Small intestine (tissue), 7 donors: ENCODE measurements around the gene GSE1. TPM values are rescaled to one million over a fixed set of nuclear protein-coding genes. Genes with fewer than 3 reads are reported as not detected.

ENCODE experiments used
- DNase-seq, 2 donors: peaks; one replicate each; pipeline versions ENCODE4 v3.0.0 to v3.0.0-alpha.2; 2013
- FAIRE-seq: peaks from 2 replicates; lab custom pipeline; 2012; peaks lifted over from hg19 to GRCh38; lab: Jason Lieb, UNC
- H3K27ac ChIP-seq, 3 donors: one replicate each; pipeline ENCODE4 v1.5.1; 2013; ENCODE audit warnings: low read length in 2 of 3, mild to moderate bottlenecking in 2 of 3, control low read depth in 1 of 3, inconsistent platforms in 1 of 3, low read depth in 1 of 3, moderate library complexity in 1 of 3
- H3K27me3 ChIP-seq, 3 donors: one replicate each; pipeline ENCODE4 v1.6.1; 2013; ENCODE audit warnings: low read length in 3 of 3, inconsistent platforms in 1 of 3; ENCODE audit not compliant: control insufficient read depth in 3 of 3, insufficient read depth in 3 of 3
- H3K36me3 ChIP-seq, 3 donors: one replicate each; pipeline ENCODE4 v1.6.1; 2013; ENCODE audit warnings: low read length in 3 of 3, inconsistent platforms in 1 of 3, low read depth in 1 of 3, mild to moderate bottlenecking in 1 of 3, moderate library complexity in 1 of 3; ENCODE audit not compliant: control insufficient read depth in 3 of 3, insufficient read depth in 2 of 3
- H3K4me1 ChIP-seq, 3 donors: one replicate each; pipeline ENCODE4 v1.6.1; 2013; ENCODE audit warnings: low read length in 2 of 3, inconsistent platforms in 1 of 3, low read depth in 1 of 3, mild to moderate bottlenecking in 1 of 3, moderate library complexity in 1 of 3; ENCODE audit not compliant: control insufficient read depth in 3 of 3, insufficient read depth in 2 of 3
- H3K4me3 ChIP-seq, 3 donors: one replicate each; pipeline ENCODE4 v1.5.1; 2013; ENCODE audit warnings: low read length in 3 of 3, control low read depth in 1 of 3, inconsistent platforms in 1 of 3, low read depth in 1 of 3, mild to moderate bottlenecking in 1 of 3, moderate library complexity in 1 of 3
- H3K9me3 ChIP-seq, 2 donors: one replicate each; pipeline ENCODE4 v1.6.1; 2013; ENCODE audit warnings: low read depth in 1 of 2, low read length in 1 of 2; ENCODE audit not compliant: control insufficient read depth in 2 of 2, insufficient read depth in 1 of 2
- WGBS, 3 donors: extraction: QIAGEN DNeasy Blood & Tissue Kit; methylation state at CpG; one replicate each; pipeline ENCODE4 v1.1.7; 2013; 5-methylcytosine and 5-hydroxymethylcytosine counted together
- polyA plus RNA-seq, 4 donors: library from polyadenylated mRNA; stranded (reverse) in 3 of 4; unstranded in 1 of 4; fragments of 200-250 nt in 3 of 4; fragments of 120-200 nt in 1 of 4; gene quantifications; one replicate each; pipeline versions ENCODE4 v1.2.1 to v1.2.3, GENCODE V29; 2013
- donor health status: healthy with polysubstance abuse.
- donor health status: control.
- donor health status: control.
- donor health status: Bipolar disorder and iron deficiency.
- donor health status: healthy.

The GSE1 gene
- polyA plus RNA-seq, 4 donors: 9.2 to 96.1 (median 17.7) TPM

DNA sequence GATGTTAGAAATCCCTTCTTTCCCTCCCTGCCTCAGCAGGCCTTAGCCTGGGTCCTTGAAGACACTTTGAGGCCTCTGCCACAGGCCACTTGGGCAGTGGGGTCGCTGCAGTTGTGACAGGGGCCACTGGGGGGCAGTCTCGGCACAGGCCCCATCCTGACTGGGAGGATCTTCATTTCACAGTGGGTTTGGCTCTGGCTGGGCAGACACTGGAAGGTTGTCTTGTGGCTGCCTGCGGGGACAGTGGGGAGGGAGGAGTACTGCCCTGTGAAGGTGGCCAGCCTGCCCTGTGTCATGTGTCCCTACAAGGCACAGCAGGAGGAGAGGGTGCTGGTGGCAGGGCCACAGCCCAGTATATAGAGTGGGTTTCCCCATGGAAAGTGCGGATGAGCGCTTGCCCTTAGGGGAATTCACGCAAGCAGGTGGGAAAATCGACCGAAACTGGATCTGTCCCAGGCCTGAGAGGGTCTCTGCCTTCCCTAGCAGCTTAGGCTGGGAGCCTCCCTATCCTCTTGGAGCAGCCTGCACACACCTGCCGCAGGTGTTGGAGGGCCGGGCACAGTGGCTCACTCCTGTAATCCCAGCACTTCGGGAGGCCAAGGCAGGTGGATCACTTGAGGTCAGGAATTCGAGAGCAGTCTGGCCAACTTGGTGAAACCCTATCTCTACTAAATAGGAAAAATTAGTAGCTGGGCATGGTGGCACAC is 46.8 kb downstream of the GSE1 start:
- H3K4me1 ChIP-seq: no peaks in the 10 kb centered on the region
- H3K27me3 ChIP-seq: no peaks in the 10 kb centered on the region
- no peak overlapping the region for H3K27ac ChIP-seq
- peaks cover 10 to 99% (median 45%) of the 10 kb centered on the region in 3 donors for H3K36me3 ChIP-seq
- DNase-seq: peak; percentile 44 to 71
- no peak overlapping the region for H3K4me3 ChIP-seq
- 48 to 71% (median 54%) methylated on average over 12 of the region's 12 CpGs for WGBS, 3 donors
- H3K9me3 ChIP-seq: no peaks in the 10 kb centered on the region
- no peak for FAIRE-seq

DNA sequence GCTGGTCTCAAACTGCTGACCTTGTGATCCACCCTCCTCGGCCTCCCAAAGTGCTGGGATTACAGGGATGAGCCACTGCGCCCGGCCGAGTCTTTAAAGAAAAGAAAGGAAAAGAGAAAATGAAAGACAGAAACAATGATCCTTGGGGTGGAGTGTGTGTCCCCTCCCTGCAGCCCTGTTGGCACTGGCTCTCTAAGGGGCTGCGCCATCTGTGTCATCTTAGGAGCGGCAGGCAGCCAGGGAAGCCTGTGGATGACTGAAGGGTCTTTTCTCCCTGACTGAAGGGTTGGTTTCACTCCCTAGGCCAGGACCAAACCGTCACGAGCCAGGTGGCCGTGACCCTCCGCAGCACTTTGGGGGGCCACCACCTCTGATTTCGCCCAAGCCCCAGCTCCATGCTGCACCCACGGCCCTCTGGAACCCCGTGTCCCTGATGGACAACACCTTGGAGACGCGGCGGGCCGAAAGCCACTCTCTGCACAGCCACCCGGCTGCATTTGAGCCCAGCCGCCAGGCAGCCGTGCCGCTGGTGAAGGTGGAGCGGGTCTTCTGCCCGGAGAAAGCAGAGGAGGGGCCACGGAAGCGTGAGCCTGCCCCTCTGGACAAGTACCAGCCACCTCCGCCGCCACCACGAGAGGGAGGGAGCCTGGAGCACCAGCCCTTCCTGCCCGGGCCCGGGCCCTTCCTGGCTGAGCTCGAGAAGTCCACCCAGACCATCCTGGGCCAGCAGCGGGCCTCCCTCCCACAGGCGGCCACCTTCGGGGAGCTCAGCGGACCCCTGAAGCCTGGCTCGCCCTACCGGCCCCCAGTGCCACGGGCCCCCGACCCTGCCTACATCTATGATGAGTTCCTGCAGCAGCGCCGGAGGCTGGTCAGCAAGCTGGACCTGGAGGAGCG is 48.0 kb downstream of the GSE1 start:
- peaks cover 20 to 99% (median 41%) of the 10 kb centered on the region in 3 donors for H3K36me3 ChIP-seq
- DNase-seq (no peak), FAIRE-seq (no peak)
- no peak overlapping the region for H3K4me3 ChIP-seq
- H3K27me3 ChIP-seq: no peaks in the 10 kb centered on the region
- no peak overlapping the region for H3K27ac ChIP-seq
- WGBS, 3 donors: 92 to 96% (median 93%) methylated on average over 37 to 42 of the region's 42 CpGs
- no peaks in the 10 kb centered on the region for H3K9me3 ChIP-seq
- no peaks in the 10 kb centered on the region for H3K4me1 ChIP-seq

DNA sequence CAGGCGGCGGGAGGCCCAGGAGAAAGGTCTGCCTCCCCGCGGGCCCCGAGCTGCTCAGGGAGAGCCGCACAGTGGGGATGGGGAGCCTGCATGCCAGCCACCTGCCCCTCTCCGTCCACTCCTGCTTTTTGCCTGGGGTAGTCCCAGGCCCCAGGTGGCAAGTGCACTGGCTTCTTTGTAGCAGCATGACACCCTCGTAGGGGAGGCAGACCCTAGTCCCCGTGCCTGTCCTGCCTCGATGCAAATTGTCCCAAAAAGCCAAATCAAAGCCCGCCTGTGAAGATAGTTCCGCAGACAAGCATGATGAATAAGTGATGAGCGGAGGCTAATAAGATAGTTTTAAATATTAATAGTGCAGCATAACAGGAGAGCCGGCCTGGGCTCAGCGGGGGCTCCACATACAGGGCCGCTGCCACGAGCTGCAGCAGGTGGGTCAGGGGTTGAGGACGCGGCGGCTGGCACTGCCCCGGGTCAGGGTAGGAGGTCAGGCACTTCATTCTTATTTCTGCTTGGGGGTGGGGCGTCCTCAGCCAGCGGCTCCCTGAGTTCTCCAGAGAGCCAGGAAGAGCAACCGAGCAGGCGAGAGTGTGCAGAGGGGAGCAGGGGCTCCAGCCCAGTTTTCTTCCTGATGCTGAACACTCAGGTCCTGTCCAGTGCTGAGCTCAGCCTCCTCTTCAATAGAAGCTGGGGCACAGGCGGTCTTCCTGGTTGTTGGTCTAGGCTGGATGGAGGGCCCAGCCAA is 48.8 kb downstream of the GSE1 start:
- no peak overlapping the region for H3K27ac ChIP-seq
- H3K27me3 ChIP-seq: no peaks in the 10 kb centered on the region
- WGBS, 3 donors: 93 to 95% (median 93%) methylated on average over 24 to 26 of the region's 26 CpGs
- no peaks in the 10 kb centered on the region for H3K4me1 ChIP-seq
- H3K36me3 ChIP-seq: peaks cover 28 to 98% (median 36%) of the 10 kb centered on the region in 3 donors
- DNase-seq: no peak
- H3K4me3 ChIP-seq: no peak overlapping the region
- FAIRE-seq: no peak
- H3K9me3 ChIP-seq: no peaks in the 10 kb centered on the region

DNA sequence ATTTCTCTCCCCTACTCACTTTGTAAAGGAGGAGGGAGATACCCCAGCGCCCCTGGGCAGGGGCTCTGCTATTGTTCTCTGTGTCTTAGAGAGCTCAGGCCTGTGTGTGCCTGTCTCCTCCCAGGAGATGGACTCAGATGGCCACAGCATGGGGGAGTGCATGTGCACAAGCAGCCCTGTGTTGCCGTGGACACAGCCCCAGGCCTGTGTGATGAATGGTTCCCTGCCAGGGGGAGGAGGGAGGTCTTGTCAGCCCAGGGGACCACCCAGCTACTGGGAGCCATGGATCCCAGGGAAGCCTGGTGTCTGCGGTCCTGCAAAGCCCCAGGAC is 49.3 kb downstream of the GSE1 start:
- Histone ChIP-seq H3K4me1 (no peaks in the 10 kb centered on the region), H3K4me3 (no peak overlapping the region), H3K36me3 (peaks cover 29 to 98% (median 36%) of the 10 kb centered on the region in 3 donors), H3K27ac (no peak overlapping the region), H3K27me3 (no peaks in the 10 kb centered on the region), H3K9me3 (no peaks in the 10 kb centered on the region)
- DNase-seq: no peak
- no peak for FAIRE-seq
- 77 to 95% (median 94%) methylated on average over 3 of the region's 3 CpGs for WGBS, 3 donors

DNA sequence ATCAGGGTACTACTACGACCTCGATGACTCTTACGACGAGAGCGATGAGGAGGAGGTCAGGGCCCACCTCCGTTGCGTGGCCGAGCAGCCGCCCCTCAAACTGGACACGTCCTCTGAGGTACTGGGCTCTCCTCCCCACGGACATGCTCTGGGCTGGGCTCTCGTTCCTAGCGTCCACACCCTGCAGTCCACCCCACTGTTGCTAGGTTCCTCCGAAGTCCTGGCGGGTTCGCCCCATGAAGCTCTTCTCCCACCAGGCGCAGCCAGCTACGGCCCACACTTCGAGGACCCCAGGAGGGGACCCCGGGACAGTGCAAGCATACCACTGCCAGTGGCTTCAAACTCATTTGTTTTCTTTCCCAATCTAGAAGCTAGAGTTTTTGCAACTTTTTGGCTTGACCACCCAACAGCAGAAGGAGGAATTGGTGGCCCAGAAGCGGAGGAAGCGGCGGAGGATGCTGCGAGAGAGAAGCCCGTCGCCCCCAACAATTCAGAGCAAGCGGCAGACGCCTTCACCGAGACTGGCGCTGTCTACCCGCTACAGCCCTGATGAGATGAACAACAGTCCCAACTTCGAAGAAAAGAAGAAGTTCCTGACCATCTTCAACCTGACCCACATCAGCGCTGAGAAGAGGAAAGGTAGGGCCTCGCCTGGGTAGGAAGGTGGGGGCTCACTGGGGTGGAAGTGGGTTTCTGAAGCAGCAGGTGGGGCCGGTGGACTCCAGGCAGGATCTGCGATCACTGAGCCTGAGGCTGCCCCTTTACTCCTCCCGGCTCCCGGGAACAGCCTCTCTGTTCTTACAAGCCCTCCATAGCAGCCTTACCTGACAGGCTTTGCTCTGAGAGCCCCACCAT is 50.1 kb downstream of the GSE1 start:
- DNase-seq: no peak
- WGBS, 3 donors: 93 to 95% (median 93%) methylated on average over 38 of the region's 38 CpGs
- Histone ChIP-seq H3K9me3 (no peaks in the 10 kb centered on the region), H3K4me3 (no peak overlapping the region), H3K27ac (no peak overlapping the region), H3K27me3 (no peaks in the 10 kb centered on the region), H3K36me3 (peaks cover 30 to 98% (median 34%) of the 10 kb centered on the region in 3 donors), H3K4me1 (no peaks in the 10 kb centered on the region)
- no peak for FAIRE-seq

DNA sequence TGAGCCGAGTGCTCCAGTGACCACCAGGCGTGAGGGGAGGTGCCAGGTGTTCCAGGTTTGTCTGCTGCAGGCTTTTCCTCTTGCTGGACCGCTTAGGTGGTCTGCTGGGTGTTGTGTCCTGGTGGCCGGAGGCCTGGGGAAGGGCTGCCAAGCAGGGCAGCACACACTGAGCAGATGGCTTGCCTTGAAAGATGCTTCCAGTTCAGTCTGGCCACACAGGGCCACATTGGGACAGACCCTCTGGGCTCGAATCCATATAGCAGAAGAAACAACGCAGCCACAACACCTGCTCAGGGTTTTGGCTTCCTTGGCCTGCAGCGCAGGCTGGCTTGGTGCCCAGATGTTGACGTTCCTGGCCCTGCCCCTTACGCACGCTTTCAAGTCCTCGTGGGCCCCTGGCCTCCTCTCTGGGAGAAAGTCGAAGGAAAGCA is 50.8 kb downstream of the GSE1 start:
- DNase-seq (peak in 1 of 2 donors; percentile 70), FAIRE-seq (no peak)
- H3K9me3 ChIP-seq: no peaks in the 10 kb centered on the region
- no peaks in the 10 kb centered on the region for H3K27me3 ChIP-seq
- no peaks in the 10 kb centered on the region for H3K4me1 ChIP-seq
- peaks cover 31 to 98% (median 39%) of the 10 kb centered on the region in 3 donors for H3K36me3 ChIP-seq
- no peak overlapping the region for H3K4me3 ChIP-seq
- WGBS, 3 donors: 25 to 58% (median 37%) methylated on average over 12 of the region's 12 CpGs
- no peak overlapping the region for H3K27ac ChIP-seq

DNA sequence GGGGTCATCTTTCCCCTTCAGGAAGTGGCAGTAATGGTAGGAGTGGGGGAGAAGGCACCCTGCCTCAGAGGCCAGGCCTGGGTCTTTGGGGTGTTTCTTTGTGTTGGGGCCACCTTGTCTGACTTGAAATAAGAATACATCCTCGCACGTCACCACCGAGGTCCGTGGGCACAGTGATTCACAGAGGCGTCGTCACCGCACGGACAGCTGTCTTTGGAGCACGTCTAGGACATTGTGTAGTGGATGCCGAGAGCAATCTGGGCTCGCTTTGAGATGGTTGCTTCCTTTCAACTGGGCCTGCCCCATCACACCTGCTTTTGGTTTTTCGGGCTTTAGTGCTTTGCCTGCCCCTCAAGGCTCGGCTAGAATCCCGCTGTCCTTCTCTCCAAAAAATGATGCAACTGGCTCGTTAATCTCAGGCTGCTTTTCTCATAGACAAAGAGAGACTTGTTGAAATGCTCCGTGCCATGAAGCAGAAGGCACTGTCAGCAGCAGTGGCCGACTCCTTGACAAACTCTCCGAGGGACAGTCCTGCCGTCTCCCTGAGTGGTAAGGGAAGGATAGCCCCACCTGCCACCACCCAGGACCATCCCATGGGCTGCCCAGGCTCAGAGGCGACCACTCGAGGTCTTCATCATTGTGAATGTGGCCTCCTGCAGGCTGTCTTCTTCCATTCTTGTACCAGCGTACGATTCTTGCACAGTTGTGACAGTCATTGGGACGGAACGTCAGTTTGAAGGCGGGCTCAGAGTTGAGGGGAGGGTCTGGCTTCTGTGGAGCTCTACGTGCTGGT is 51.7 kb downstream of the GSE1 start:
- Histone ChIP-seq H3K9me3 (no peaks in the 10 kb centered on the region), H3K4me1 (no peaks in the 10 kb centered on the region), H3K4me3 (no peak overlapping the region), H3K27me3 (no peaks in the 10 kb centered on the region), H3K27ac (no peak overlapping the region), H3K36me3 (peaks cover 35 to 94% (median 40%) of the 10 kb centered on the region in 3 donors)
- DNase-seq (no peak), FAIRE-seq (no peak)
- 94 to 97% (median 95%) methylated on average over 27 of the region's 27 CpGs for WGBS, 3 donors
